ENCODE measurements around the gene ARL5C. TPM values are rescaled to one million over a fixed set of nuclear protein-coding genes. Genes with fewer than 3 reads are reported as not detected.

Gene ARL5C
- polyA plus RNA-seq, 1 donor from 2014 or later = not detected

GRCh38 chr17:39151943-39152818 is 13.8 kb downstream of the ARL5C start:
- H3K27me3 ChIP-seq (ENCODE audit: insufficient read depth, low read depth, low read length) = peaks cover 17% of the 10 kb centered on the region
- peak overlapping the region; percentile 50 for H3K4me2 ChIP-seq (ENCODE audit: low read length)
- H3K9me3 ChIP-seq (ENCODE audit: low read length) = no peaks in the 10 kb centered on the region
- H3K79me2 ChIP-seq (replicated peaks; ENCODE audit: insufficient read depth, low read length) = no peaks in the 10 kb centered on the region
- H2AFZ ChIP-seq (ENCODE audit: low read depth, low read length) = no peak overlapping the region
- H4K20me1 ChIP-seq (ENCODE audit: insufficient read depth) = no peaks in the 10 kb centered on the region
- peak overlapping the region; percentile 1 for H3K27ac ChIP-seq (ENCODE audit: low read length)
- no peaks in the 10 kb centered on the region for H3F3A ChIP-seq (ENCODE audit: insufficient read depth, low read length, poor library complexity, severe bottlenecking)
- no peaks in the 10 kb centered on the region for H3K36me3 ChIP-seq (ENCODE audit: insufficient read depth, low read length)
- no peaks in the 10 kb centered on the region for H3K9me2 ChIP-seq (ENCODE audit: insufficient read depth, low read length)
- TF ChIP-seq TAF1 (IDR thresholded peaks at IDR 0.05; ENCODE audit: low read depth) = peak; percentile 38
- no peak for TF ChIP-seq RAD21 (conservative IDR thresholded peaks at IDR 0.05)
- no peak for TF ChIP-seq MXI1 (conservative IDR thresholded peaks at IDR 0.05; ENCODE audit: poor library complexity, severe bottlenecking)
- peak; percentile 20 for TF ChIP-seq REST (IDR thresholded peaks at IDR 0.05; ENCODE audit: borderline replicate concordance)
- no peak for TF ChIP-seq CTCF (IDR thresholded peaks at IDR 0.05; ENCODE audit: poor library complexity, severe bottlenecking)
- no peak for TF ChIP-seq SMC3 (conservative IDR thresholded peaks at IDR 0.05; ENCODE audit: poor library complexity)
- TF ChIP-seq POLR2AphosphoS5 (IDR thresholded peaks at IDR 0.05) = no peak
- TF ChIP-seq EP300 (conservative IDR thresholded peaks at IDR 0.05; ENCODE audit: poor library complexity, severe bottlenecking) = no peak
- no peak for TF ChIP-seq EZH2 (IDR thresholded peaks at IDR 0.05; ENCODE audit: borderline replicate concordance, insufficient read depth, low read length, poor library complexity, severe bottlenecking)
- peak overlapping the region; percentile 97 for H3K4me3 ChIP-seq (ENCODE audit: low read length)
- H3K9ac ChIP-seq (ENCODE audit: low read length) = peak overlapping the region; percentile 51

GRCh38 chr17:39151150-39151942 is 14.6 kb downstream of the ARL5C start, which contains the start of gene PLXDC1:
Gene PLXDC1, minus strand, starts transcription at chr17:39151637. Its CDS starts 200 bp downstream, at chr17:39151437.
- Histone ChIP-seq H3K9me2 (ENCODE audit: insufficient read depth, low read length) (no peaks in the 10 kb centered on the region), H3K4me3 (ENCODE audit: low read length) (peak within 1 kb of the TSS; percentile 97), H3K9me3 (ENCODE audit: low read length) (no peaks in the 10 kb centered on the region), H2AFZ (ENCODE audit: low read depth, low read length) (peak within 1 kb of the TSS; percentile 2), H3K9ac (ENCODE audit: low read length) (peak within 1 kb of the TSS; percentile 71), H4K20me1 (ENCODE audit: insufficient read depth) (no peaks in the 10 kb centered on the region), H3K4me2 (ENCODE audit: low read length) (peak within 1 kb of the TSS; percentile 50), H3K27me3 (ENCODE audit: insufficient read depth, low read depth, low read length) (peaks cover 17% of the 10 kb centered on the region), H3K36me3 (ENCODE audit: insufficient read depth, low read length) (no peaks in the 10 kb centered on the region), H3F3A (ENCODE audit: insufficient read depth, low read length, poor library complexity, severe bottlenecking) (no peaks in the 10 kb centered on the region), H3K27ac (ENCODE audit: low read length) (peak within 1 kb of the TSS; percentile 1), H3K79me2 (replicated peaks; ENCODE audit: insufficient read depth, low read length) (no peaks in the 10 kb centered on the region)
- TF ChIP-seq SMC3 (conservative IDR thresholded peaks at IDR 0.05; ENCODE audit: poor library complexity) = no peak
- no peak for TF ChIP-seq POLR2AphosphoS5 (IDR thresholded peaks at IDR 0.05)
- TF ChIP-seq CTCF (IDR thresholded peaks at IDR 0.05; ENCODE audit: poor library complexity, severe bottlenecking) = no peak
- no peak for TF ChIP-seq TAF1 (IDR thresholded peaks at IDR 0.05; ENCODE audit: low read depth)
- TF ChIP-seq REST (IDR thresholded peaks at IDR 0.05; ENCODE audit: borderline replicate concordance) = no peak
- no peak for TF ChIP-seq RAD21 (conservative IDR thresholded peaks at IDR 0.05)
- TF ChIP-seq EZH2 (IDR thresholded peaks at IDR 0.05; ENCODE audit: borderline replicate concordance, insufficient read depth, low read length, poor library complexity, severe bottlenecking) = no peak
